ENCODE data around the gene MAGI2. TPM values are rescaled to one million over a fixed set of nuclear protein-coding genes. Genes with fewer than 3 reads are reported as not detected.

The MAGI2 gene
- total RNA-seq, 1 donor from 2014 or later: 0.05 TPM

DNA sequence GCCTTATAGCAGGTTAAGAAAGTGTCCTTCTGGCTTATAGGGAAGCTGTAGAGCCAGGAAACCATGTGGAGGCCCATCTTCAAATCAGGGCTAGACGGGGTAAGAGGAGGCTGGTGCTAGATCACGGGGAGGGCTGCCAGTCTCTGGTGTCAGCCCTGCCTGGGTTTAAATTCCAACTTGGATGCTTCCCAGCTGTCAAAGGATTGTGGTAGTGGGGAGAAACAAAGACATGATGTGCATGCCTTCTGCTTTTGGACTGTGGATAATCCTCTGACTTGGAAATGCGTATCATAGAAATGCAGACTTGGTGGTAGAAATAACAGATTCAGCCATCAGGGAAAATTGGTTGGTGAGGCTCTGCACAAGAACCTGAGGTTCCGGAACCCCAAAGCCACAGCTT, 1329.3 kb downstream of the MAGI2 start:
- intact Hi-C loops (cut with micrococcal nuclease): no loop called here

DNA sequence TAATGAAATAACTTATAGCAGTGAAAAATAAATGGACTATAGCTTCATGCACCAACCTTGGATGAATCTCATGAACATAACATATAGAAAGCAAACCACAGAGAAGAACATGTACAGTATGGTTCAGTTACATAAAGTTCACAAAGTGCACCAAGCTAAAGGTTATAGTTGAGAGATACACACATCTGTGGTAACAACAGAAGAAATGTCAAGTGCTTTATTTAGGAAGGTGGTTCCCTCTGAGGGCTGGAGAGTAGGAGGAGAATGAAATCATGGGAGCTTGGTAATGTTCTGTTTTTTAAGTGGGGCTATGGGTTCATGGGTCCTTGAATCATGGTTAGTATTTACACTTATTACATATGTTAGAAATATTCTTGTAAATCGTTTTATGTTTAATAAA, 1331.6 kb downstream of the MAGI2 start:
- intact Hi-C loops (cut with micrococcal nuclease): no loop called here

DNA sequence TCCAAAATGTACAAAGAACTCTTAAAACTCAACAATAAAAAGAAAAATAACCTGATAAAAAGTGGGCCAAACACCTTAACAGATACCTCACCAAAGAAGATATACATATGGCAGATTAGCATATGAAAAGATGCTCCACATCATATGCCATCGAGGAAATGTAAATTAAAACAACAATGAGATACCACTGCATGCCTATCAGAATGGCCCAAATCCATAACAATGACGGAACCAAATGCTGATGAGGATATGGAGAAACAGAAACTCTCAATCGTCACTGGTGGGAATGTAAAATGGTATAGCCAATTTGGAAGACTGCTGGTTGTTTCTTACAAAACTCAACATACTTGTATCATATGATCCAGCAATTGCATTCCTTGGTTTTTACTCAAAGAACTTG, 1335.0 kb downstream of the MAGI2 start:
- intact Hi-C loops (cut with micrococcal nuclease): no loop called here

DNA sequence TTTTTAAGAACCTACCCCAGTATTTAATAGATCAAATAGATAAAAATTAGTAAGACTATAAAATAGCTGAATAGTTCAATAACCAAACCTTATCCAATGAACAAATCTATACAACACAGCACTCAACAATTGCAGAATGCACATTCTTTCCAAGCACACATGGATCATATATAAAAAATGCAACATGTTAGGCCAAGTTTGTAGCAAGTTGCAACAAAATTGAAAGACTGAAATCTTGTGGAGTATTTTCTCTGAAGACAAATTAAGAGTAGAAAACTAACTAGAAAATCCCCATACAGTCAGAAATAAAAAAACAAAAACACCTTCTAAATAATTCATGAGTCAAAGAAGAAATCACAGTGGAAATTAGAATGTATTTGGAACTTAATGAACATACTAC, 1337.6 kb downstream of the MAGI2 start:
- intact Hi-C loops (cut with micrococcal nuclease): no loop called here

DNA sequence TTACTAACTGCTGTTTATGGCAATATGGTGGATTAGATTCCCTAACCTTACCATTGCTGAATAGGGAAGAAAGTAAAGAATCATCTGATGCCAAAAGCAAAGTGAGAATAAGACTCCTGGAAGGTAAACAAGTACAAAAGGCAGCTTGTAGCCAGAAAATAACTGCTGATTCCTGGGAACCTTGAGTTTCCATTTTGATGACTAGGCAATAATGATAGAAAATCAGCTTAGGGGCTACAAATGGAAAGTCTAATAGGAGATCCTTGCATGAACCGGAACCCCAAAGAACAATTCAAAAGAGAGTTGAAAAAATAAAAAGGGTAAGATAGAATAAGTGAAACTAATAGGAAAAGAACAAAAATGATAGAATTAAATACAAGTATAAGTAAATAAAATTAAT, 1338.5 kb downstream of the MAGI2 start:
- intact Hi-C loops (cut with micrococcal nuclease): no loop called here

DNA sequence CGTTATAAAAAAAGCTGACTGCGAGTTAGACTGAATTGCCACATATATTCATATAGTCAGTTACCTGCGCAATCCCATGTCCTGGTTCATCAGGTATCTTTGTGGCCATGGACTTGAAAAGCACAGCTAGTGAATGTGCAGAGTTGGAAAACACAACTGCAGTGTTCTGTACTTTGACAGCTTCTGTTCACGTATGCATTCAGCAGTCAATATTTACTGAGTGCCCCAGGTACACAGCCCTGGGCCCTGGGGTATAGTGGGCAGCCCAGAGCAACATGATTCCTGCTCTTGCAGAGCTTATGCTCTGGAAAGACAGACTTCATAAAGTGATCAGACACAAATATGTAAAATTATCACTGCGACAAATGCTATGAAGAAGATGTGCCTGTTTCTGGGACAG, 1341.0 kb downstream of the MAGI2 start:
- intact Hi-C loops (cut with micrococcal nuclease): no loop called here

DNA sequence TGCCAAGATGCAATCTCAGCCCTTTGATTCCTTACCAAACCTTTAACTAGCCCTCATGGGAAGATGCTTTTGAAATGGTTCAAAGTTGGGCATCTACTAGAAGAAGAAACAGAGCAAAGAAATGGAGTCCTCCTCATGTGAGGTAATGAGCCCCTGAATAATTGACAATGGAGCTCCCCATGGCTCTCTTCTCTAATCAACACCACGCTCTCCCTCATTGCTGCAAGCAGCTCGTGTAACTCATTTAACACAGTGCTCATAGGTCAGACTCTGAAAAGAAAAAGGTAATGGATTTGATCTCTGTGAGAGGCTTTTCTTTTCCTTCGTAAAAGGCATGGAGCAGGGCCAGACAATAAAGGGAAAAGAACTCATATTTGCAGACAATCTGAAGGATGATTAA, 1342.1 kb downstream of the MAGI2 start:
- intact Hi-C loops (cut with micrococcal nuclease): no loop called here

DNA sequence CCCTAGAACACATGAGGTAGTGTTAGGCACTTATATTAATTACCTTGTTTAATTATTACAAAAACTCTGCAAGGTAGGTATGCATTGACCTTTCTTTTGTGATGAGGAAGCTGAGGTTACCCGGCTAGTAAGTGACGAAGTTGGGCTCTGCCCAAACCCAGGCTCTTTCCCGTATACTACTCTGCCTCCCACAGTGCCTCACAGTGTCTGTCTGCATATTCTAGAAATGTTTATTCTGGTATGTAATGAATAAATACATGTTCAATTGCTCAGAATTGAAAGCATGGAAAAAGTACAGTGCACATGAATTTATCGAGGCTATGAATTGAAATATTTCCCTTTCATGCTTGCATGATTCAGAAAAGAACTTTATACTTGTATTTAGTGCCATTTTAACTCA, 1350.0 kb downstream of the MAGI2 start:
- intact Hi-C loops (cut with micrococcal nuclease): no loop called here

DNA sequence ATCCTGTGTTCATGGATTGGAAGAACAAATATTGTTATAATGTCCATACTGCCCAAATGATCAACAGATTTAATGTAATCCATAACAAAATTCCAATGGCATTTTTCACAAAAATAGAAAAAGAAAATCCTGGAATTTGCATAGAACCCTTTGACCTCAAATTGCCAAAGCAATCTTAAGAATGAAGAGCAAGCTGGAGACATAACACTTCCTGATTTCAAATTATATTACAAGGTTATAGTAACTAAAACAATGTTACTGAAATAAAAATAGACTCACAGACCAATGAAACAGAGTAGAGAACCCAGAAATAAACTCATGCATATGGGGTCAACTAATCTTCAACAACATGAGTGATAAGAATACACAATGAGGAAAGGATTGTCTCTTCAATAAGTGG, 1352.4 kb downstream of the MAGI2 start:
- intact Hi-C loops (cut with micrococcal nuclease): no loop called here

DNA sequence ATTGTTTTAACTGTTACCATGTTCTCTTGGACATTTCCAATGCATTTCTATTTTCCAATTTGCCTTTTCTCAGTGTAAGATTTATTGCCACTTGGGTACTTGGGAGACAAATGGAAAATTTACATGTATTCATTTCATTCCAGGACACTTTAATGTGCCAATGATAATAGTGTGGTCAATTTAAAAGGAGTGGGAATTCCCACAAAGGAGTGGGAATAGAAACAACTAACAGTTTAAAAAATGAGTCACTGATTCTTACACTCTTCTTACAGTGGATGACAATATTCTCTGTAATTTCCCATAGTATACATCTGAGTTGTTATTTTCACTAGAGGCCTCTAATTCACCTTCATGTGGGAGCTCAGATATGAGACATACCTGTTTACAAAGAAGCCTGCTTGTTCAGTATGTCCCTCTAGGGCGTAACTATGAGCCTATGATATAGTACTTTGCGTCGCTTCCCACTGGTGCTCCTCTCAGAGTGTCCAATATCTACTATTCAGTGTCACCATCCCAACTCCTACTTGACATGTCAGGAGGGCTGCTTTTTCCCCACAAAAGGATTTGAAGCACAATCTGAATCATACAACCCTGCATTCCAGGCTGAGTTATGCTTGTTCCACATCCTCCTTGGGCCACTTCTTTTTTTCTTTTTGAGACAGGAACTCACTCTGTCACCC, 1353.6 kb downstream of the MAGI2 start:
- intact Hi-C loops (cut with micrococcal nuclease): no loop called here

DNA sequence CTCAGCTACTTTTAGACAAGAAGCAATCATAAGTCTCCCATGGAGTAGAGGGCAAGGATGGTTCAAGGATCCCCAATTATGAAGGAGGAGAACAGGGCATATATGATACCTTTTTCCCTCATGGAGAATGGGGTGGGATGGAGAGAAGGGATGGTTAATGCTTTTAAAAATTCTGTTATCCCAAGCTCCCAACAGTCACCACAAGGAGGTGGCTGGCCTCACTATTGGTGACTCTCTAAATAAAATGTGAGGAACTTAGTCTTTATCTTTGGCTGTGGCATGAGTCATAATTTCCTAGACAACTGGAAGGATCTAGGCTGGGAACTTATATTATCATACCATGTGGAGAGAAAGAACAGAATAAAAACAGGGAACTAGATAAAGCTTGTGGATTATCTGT, 1357.9 kb downstream of the MAGI2 start:
- intact Hi-C loops (cut with micrococcal nuclease): no loop called here

DNA sequence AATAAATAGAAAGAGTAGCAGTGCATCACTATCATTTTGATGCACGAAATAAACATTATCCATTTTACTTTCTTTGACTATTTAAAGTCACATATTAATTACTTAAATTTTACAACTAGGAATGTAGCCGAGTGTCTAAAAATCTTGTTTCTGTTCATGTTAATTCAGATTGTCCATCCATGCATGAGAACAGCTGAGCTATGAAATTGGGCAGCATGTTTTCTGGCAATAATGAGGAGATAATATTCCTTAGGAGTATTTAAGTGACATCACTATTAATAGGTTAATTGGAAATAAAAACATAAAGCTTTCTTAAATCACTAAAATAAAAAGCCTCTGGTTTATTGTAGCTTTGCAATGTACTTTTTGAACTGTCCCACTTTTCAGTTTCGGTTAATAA, 1361.1 kb downstream of the MAGI2 start:
- intact Hi-C loops (cut with micrococcal nuclease): no loop called here

DNA sequence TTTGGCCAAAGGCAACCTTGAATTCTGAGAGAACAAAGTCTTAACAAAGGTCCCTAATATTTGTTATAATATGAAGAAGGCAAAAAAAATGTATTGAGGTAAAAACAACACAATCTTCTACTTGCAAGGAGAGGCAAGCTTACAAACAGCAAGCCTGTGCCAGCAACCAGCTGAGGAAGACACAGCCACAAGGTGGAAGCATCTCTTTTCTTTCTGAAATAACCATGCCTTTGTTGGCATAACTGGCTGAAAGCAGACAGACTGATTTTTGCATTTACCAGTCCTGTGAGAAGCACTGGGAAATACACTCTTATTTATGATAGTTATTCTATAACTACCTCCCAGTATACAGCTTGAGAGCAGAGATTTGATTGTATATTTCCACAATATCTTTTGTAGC, 1362.9 kb downstream of the MAGI2 start:
- intact Hi-C loops (cut with micrococcal nuclease): no loop called here

DNA sequence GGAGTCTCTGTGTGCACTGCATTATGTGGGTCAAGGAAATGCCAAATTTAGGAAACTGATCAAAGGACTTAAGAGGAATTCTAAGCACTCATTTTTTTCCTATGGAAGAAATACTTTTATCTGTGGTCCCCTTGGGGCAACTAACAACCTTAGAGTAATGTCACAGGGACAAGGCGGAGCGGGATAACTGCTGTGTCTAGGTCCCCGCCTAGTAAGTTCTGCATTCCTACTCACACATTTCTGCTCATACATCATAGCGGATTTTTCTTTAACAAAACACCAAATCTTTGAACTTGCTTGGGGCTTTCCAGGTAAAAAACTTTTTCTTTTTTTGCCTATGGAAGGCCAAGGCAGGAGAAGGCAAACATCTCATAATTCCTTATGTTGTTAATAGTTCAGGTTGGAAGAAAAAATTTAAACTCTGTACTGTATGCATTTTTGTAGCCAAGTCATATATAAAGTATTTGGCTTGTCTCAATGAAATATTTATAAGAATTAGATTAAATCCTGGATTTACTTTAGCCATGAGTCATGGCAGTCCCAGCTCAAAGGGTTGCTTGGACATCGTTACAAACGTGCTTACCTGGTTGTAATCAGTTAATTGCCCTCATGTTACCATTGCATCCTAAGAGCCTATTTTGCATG, 1369.9 kb downstream of the MAGI2 start:
- intact Hi-C loops (cut with micrococcal nuclease): no loop called here

DNA sequence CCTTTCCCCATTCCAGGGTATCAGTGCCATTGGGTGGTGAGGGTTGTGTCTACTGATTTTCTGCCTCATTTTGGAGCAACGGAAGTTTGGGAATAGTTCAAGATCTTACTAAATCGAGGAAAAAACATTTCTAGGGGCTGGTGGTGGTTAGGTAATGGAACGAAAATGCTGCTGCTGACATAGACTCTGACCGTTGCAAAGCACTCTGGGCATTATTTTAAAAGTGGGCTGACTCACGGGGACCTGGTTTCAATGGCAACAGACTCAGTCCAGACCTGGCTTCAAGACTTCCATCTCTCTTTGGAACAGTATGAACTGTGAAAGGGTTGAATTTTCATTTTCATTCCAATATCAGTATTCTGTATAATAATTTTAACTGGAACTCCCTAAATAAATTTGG, 1370.9 kb downstream of the MAGI2 start:
- intact Hi-C loops (cut with micrococcal nuclease): no loop called here

DNA sequence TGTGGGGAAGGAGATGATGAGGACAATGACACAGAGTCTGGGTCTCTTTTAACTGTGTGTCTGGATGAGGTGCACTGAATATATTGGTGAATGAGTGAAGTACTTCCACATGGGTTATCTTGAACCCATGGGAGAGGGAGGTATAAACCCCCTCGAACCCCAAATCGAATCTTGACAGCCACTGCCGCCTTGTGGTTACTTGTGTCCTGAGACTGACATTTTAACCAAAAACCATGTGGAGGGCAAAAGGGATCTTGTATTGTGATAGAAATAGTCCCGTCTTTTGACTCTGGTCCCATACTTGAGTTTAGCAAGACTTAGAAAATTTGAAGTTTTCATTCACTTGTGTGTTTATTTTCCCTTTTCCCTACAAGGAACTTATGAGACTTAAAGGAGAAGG, 1371.6 kb downstream of the MAGI2 start:
- intact Hi-C loops (cut with micrococcal nuclease): no loop called here

DNA sequence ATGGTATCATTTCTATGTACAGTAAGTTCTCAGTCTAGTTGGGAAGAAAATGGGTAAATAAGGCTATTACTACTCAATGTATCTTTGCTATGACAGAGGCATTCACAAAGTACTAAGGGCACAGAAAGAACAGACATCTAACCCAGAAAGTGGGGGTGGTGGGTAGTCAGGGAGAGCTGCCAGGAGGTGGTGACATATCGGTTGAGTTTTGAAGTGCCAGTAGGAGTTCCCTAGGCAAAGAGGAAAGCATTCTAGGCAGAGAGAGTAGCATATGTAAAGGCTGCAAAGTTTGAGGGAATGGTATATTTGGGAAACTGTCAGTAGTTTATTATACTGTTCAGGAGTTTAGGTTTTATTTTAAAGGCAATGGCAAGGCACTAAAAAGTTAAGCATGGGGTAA, 1372.1 kb downstream of the MAGI2 start:
- intact Hi-C loops (cut with micrococcal nuclease): no loop called here

DNA sequence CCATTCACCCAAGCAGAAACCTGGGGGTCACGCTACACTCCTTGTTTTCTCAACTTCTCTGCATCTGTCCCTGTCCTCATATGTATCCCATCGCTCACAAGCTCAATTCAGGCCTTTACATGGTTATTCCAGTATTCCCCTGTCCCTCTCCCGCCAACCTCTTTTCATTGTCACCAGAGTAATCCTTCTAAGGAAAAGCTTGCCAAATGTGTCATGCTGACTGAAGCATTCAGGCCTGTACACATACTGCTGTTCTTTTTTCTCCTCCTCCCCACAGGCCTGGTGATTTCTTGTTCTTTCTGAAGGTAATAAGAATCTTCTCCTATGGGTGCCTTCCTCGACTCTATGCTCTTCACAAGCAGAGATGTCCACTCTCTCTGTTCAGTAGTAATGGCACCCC, 1372.7 kb downstream of the MAGI2 start:
- intact Hi-C loops (cut with micrococcal nuclease): no loop called here

DNA sequence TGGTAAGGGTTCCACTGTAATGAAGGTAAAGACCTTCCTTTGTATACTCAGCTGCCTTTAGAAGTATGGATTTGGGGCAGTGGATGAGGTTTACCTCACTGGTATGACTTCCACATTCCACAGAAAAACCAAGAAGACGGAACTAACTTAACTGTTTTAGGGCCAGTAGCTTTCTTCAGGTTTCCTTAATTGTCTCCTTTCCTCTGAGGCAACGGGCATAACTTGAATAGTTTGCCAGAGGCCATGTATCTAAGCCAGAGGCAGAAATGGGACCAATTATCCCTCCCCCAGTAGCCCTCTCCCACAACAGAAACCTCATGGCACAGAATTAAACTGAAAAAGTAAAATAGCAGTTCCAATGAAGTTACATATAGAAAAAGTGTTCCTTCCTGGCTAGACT, 1373.2 kb downstream of the MAGI2 start:
- intact Hi-C loops (cut with micrococcal nuclease): no loop called here

DNA sequence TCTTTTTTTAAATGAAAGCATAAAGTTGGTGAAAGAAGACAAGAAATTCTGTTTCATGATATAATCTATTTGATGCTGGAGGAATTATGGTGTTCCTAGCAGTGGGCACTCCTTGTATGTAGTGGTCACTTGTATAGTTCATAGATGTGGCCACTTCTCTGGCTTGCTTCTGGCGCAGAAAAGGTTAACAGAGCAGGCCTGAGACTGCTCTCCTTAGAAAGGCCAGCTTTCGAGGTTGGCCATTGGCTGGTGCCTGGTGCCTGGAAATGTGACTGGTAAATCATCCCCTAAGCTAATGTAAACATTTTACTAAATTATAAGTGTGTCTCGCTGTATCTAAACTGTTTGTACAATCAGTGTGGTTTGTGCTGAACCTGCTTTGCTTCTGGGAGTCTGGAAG, 1378.8 kb downstream of the MAGI2 start:
- intact Hi-C loops (cut with micrococcal nuclease): no loop called here

DNA sequence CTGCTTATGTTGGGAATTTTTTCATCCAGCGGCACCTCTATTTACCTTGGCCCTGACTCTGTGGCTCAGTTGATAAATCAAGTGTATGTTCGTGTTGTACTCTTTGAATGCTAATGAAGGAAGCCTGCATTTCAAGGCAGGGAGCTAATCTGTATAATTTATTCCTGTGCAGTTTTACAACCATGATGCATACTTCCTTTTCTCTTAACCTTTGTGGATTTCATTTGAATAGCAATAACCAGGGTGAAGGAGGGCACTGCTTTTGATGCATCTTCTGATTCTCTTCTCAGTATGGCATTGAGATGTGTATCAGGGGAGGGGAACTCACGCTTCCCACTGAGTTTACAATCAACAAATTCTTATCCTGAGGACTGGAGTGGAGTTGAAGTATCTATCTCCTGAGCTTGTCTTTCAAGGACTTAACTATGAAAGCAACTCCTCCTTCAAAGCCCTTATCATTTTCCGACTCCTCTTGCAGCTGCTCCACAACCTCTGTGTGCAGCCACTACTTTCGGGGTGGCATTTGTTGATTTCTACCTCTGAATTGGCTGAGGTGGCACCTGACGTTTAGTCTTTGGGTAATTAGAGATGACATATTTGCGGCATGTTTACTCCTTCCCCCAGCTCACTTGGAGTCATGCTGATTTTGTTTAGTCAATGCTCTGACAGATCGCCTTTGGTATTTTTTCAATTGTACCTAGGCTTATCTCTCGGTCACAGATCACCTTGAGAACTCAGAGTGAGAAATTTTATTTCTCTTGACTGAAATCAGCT, 1379.7 kb downstream of the MAGI2 start:
- intact Hi-C loops (cut with micrococcal nuclease): no loop called here

DNA sequence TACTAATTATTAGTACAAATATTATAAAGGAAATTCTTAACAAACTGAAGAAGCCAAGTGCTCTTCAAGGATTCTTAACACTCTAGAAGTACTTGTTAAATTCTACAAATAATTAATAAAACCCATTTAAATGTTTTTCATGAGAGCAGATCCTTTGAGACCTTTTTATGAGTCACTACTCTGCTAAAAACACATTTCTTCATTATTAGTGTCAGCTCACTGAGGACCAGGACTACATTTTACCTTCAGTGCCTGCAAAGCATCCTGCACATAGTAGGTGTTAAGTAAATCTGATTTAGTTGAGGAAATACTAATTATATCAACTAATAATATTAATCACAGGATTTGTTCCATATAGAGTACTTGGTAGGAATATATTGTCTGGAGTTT, 1381.3 kb downstream of the MAGI2 start:
- intact Hi-C loops (cut with micrococcal nuclease): no loop called here
